GM21786 (cell line): Measurements from ENCODE around the gene SUSD3.
A peak's percentile ranks its signal among the peaks of the same experiment; 100 is the strongest.
"Not testable (repeated sequence)": the region's sequence is repeated elsewhere in the genome, so short reads cannot be mapped to it uniquely, and the experiment has no call there.

Experiments
- ATAC-seq: cut with Tn5 transposase; IDR thresholded peaks from one replicate; pipeline ENCODE4 v1.9.1; 2021; ENCODE audit not compliant: unreplicated experiment

SUSD3 gene

DNA sequence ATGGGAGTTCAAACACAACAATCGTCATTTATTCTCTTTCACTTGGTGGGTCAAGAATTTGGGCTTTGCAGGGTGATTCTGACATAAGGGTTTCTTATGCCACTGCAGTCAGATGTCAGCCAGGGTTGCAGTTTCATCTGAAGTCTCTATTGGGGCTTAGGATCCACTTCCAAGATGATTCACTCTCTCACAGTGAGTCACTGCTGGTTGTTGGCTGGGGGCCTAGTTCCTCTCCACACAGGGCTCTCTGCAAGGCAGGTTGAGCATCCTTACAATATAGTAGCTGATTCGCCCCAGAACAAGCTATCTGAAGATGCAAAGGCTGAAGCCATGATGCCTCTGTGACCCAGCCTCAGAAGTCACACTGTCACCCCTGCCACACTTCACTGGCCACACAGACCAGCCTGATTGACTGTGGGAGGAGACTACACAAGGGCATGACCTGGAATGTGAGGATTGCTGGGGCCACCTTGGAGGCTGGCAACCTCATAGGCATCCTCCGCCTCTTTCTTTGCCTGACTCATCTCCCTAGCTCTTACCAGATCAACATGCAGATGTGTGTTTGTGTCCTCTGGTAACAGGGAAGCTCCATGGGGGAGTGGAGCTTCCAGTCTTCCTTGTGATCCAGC is 33.1 kb downstream of the SUSD3 start:
- ATAC-seq = no peak

DNA sequence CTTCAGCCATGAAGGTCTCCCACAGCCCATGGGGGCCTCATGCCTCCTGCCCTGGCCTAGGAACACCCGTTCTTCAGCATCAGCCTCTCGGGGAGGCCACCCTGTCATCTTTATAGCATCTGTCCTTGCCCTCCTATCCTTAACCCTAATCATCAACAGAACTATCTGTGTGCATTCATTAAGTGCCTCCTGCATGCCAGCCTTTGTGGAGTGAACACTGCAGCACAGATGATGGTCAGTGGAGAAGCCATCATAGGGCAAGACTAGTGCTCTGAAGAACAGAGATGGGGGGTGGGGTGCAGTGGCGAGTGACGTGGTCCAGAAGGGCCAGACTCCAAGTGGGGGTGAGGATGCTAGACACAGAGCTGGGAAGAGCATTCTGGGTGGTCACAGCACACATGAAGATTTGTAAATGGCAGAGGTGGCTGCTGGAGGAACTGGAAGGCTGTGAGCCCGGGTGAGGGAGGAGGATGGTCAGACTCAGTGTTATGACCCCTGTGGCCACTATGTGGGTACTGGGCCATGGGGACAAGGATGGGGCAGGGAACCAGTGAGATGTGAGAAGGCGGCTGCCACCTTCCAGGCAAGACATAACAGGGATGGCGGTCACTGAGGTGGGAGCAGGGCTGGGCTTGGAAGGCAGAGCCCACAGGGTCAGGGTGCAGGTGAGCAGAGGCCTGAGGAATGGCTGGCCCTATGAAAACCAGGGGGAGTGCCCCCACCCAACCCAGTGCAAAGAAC is 33.9 kb downstream of the SUSD3 start:
- no peak for ATAC-seq

- ATAC-seq = no peak
Observed at GRCh38 chr9:93093127-93093876, 34.8 kb downstream of the SUSD3 start.

DNA sequence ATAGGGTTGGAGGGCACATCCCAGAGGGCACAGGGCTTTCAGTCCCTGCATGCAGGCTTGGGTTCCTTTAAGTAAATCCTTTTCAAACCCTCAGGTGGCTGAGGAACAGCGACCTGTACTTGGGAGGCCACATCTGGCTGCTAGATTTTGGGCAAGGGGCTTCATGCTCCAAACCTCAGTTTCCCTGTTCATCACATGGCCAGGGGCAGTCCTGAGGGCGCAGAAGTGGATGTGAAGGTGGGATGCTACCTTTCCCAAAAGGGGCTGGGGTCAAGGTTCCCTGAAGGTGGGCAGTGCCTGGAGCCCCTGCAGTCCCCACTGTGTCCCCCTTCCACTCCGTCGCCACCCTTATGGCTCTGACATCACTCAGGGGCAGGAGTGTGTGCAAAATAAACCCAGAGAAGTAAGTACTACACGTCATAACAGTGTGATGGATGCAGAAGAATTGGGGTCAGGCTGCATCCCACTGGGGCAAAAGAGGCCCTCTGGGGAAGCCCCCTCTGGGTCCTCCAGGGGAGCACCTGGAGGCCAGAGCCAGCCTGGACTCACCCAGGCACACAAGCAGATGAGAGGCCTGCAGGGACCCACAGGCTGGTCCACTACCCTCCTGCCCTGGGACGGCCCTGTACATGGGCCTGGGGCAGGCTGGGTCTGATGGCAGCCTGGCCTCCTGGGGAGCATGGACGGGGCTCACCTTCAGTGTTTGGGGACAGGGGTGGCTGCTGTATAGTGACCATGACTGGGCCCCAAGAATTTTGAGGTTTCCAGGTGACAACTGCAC is 35.6 kb downstream of the SUSD3 start:
- ATAC-seq = no peak

DNA sequence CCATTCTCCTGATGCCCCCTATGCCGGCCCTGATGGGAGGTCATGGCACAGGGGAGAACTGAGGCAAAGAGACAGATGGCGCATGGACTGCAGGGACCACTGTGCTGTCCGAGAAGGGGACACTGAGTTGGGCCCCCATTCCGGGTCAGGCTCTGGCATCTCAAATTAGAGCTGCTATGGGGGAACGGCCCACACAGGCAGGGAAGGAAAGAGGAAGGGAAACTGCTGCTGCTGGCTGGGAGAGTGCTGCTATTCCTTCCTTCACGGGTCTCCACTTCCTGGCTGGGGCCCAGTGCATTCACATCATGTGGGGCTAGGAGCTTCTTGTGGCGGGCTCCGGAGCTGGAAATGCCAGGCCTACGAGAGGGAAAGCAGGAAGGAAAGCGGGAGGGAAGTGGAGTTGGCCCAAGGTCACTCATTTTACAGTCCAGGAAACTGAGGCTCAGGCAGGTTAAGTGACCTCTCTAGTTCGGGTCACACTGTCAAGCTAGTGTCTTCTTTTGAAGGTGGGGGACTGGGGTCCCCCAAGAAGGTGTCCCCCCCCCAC is 36.2 kb downstream of the SUSD3 start:
- ATAC-seq = peak; percentile 12

- ATAC-seq = peak; percentile 54
Observed at GRCh38 chr9:93095205-93096130, 37.0 kb downstream of the SUSD3 start.

DNA sequence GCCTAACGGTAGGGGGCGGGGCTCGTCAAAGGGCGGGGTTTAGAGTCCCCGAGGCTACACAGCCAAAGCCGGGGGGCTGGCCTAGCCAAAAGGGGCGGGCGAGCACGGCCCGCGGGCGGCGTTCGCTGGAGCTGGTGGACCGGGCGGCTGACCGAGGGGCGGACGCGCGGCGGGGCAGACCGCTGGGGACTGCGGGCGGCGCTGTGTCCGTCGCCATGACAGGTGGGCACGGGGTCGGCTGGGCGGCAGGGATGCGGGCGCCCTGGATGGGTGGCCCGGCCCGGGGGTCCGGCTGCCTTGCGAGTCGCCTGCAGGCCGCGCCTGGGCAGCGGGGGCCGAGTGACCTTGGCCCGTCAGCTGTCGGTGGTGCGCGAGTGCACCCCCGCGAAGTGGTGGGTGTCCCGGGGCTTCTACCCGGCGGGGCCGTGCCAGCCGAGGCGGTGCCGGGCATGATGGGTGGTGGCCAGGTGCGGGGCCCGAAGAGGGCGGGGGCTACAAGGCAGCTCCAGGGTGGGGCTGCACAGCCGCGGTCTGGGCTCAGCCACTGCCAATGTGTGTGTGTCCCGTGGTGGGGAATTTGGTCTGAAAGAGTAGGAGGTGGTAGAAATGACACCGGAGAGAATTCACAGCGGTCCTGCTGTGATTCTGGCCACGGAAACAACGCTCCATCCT is 37.8 kb downstream of the SUSD3 start, which contains the start of gene CARD19:
TSS of gene CARD19 (plus strand) at position 87 of the 672 bp plus-strand sequence. CDS start at position 216, 129 bp downstream.
- peak; percentile 14 for ATAC-seq

- no peak for ATAC-seq
Observed at GRCh38 chr9:93096811-93097382, 38.4 kb downstream of the SUSD3 start.

GRCh38 chr9:93097511-93098201 is 39.2 kb downstream of the SUSD3 start:
- no peak for ATAC-seq

DNA sequence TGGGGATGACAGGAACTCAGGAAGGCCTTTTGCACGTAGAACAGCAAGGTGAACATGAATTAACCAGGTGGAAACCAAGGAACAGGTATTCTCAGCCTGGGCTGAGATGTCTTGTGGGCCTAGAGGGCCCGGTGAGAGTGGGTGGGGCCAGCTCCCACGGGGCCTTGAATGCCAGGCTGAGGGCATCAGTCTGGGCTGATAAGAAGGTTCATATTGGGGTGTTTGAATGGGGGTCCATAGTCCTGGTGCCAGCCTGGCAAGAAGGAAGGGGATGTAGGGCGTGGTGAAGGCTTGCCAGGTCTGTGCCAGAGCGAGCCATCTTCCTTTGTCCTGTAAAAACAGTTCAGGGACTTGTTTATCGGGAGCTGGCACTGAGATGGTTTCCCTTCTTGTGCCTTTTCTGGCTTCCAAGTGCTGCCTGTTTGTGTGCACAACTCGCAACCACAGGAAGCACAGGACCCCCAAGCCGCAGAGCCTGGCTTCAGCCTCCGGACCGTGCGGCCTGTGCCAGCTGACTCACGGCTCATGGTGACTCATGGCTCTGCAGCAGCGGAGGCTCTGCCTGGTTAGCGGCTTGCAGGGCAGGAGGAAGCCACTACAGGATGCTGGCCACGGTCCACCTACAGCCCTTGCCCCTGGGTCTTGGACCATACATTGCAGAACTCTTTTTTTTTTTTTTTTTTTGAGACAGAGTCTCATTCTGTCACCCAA is 39.9 kb downstream of the SUSD3 start:
- no peak for ATAC-seq

DNA sequence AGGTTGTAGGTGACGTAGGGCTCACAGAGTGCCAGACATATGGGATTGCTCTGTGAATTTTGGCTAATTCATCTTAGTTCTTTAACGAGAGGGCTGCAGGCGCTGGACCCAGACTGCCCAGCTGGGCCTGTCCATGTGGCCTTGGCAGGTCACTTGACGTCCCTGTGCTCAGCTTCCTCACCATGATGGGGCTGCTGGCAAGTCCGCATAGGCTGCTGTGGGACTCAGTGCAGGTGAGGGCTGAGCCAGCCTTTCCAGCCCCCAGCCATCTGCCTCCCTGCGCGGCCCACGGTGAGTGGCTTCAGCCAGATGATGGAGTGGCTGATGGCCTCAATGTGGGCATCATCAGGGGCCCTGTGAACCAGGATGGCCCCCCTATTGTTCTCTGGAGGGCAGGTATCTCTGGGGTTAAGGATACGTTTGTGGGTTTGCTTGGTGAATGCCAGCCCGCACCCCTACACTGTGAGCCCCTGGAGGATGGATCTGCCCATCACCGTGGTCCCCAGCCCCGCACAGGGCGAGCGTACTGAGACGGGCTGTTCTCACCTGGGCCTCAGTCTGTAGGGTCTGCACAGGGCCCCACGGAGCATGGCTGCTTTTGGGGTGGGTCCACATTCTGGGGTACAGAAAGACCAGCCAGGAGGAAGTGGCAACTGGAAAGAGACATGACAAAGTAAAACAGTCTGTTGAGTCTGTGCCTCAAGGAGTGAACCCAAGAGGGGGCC is 41.2 kb downstream of the SUSD3 start:
- ATAC-seq = no peak

DNA sequence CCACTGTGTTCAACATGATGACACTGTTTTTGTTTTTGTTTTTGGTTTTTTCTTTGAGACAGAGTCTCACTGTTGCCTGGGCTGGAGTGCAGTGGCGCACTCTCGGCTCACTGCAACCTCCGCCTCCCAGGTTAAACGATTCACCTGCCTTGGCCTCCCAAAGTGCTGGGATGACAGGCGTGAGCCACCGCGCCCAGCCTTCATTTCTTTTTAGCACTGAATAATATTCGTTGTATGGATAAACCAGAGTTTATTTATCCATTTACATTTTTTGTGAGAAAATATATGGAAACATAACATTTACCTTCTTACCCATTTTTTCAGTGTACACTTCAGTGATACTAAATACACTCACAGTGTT is 41.8 kb downstream of the SUSD3 start:
- no peak for ATAC-seq

DNA sequence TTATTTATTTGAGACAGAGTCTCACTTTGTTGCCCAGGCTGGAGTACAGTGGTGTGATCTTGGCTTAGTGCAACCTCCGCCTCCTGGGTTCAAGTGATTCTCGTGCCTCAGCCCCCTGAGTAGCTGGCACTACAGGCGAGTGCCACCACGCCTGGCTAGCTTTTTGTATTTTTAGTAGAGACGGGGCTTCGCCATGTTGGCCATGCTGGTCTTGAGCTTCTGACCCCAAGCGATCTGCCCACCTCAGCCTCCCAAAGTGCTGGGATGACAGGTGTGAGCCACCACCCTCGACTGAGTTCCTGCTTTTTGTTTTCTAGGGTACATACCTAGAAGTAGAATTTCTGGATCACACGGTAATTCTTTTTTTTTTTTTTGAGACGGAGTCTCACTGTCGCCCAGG is 42.6 kb downstream of the SUSD3 start:
- not testable (repeated sequence) for ATAC-seq

- no peak for ATAC-seq
Observed at GRCh38 chr9:93105620-93106019, 47.1 kb downstream of the SUSD3 start.

DNA sequence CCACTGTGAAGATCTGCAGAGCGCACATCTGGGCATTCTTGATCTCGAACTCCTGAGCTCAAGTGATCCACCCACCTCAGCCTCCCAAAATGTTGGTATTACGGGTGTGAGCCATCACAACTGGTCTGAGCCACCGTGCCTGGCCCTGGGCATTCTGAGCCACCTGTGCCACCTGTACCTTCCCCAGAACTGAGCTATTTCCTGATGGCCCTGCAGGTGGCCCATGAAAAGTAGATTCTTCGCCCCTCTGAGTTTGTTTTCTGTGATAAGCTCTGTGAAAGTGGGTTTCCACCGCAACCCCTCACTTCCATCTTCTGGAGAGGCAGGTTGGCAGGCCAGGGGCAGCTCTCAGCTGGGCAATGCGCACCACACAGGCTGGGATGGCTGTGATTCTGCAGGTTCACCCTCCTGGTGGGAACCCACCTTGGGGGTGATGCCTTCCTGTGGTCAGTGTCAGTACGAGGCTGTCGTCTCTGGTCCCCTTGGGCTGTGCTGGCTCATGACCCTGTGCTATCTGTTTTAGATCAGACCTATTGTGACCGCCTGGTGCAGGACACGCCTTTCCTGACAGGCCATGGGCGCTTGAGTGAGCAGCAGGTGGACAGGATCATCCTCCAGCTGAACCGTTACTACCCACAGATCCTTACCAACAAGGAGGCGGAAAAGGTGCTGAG is 48.8 kb downstream of the SUSD3 start:
- no peak for ATAC-seq

DNA sequence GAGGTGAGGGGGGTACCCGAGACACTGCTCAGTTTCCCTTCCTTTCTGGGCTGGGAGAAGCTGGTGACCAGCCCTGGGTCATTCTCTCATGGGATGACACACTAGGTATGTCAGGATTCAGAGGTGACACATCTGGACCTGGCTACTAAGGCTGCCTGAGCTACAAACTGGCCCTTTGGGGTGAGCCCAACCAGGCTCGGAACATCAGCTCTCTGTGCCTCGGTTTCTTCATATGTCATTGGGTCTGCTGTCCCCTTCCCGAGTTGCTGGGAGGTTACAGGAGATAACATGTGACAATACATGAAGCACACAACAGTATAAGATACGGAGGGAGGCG is 49.3 kb downstream of the SUSD3 start:
- ATAC-seq = no peak
